DOHH2 (cell line): ENCODE measurements around the gene EPHB3.

Experiments used
- EZH2phosphoT487 ChIP-seq: fragments of 200-600 bp; sonication (generic); IDR thresholded peaks from 2 replicates; pipeline ENCODE4 v1.6.1; 2017; ENCODE audit warnings: borderline replicate concordance, mild to moderate bottlenecking, antibody characterized with exemption, low read length, moderate library complexity, mixed read lengths
- TF ChIP-seq, protein P1 (sequence below): fragments of 200-600 bp; sonication (generic); IDR thresholded peaks from one replicate; pipeline ENCODE4 v1.5.1; 2014; ENCODE audit warnings: antibody characterized with exemption, mild to moderate bottlenecking, low read depth, low read length; ENCODE audit not compliant: poor library complexity, severe bottlenecking

GRCh38 chr3:184585545-184585944 lies 24.0 kb downstream of the EPHB3 start:
- TF ChIP-seq, protein P1, sequence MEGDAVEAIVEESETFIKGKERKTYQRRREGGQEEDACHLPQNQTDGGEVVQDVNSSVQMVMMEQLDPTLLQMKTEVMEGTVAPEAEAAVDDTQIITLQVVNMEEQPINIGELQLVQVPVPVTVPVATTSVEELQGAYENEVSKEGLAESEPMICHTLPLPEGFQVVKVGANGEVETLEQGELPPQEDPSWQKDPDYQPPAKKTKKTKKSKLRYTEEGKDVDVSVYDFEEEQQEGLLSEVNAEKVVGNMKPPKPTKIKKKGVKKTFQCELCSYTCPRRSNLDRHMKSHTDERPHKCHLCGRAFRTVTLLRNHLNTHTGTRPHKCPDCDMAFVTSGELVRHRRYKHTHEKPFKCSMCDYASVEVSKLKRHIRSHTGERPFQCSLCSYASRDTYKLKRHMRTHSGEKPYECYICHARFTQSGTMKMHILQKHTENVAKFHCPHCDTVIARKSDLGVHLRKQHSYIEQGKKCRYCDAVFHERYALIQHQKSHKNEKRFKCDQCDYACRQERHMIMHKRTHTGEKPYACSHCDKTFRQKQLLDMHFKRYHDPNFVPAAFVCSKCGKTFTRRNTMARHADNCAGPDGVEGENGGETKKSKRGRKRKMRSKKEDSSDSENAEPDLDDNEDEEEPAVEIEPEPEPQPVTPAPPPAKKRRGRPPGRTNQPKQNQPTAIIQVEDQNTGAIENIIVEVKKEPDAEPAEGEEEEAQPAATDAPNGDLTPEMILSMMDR, result no peak
- TF ChIP-seq EZH2phosphoT487, result no peak
